TTC549 (cell line): ENCODE measurements around the gene CPNE4.

Experiments
- FAIRE-seq: peaks from 2 replicates; lab custom pipeline; 2012; peaks lifted over from hg19 to GRCh38; lab: Jason Lieb, UNC

The CPNE4 gene

GRCh38 chr3:131591394-131592014 is 443.3 kb downstream of the CPNE4 start:
- no peak for FAIRE-seq

GRCh38 chr3:131586277-131586676 is 448.5 kb downstream of the CPNE4 start:
- FAIRE-seq, result no peak

GRCh38 chr3:131582438-131582837 is 452.4 kb downstream of the CPNE4 start:
- FAIRE-seq, result no peak

- no peak for FAIRE-seq
Observed at GRCh38 chr3:131568460-131568859, 466.4 kb downstream of the CPNE4 start.

GRCh38 chr3:131564812-131565211 is 470.0 kb downstream of the CPNE4 start:
- FAIRE-seq, result no peak

- FAIRE-seq, result no peak
Observed at GRCh38 chr3:131561511-131561910, 473.3 kb downstream of the CPNE4 start.

GRCh38 chr3:131560795-131561194 is 474.0 kb downstream of the CPNE4 start:
- no peak for FAIRE-seq

- FAIRE-seq, result no peak
Observed at GRCh38 chr3:131555456-131555855, 479.4 kb downstream of the CPNE4 start.

GRCh38 chr3:131553495-131554247 is 481.1 kb downstream of the CPNE4 start:
- FAIRE-seq, result no peak

GRCh38 chr3:131551761-131552160 is 483.1 kb downstream of the CPNE4 start:
- FAIRE-seq, result no peak

GRCh38 chr3:131550562-131551465 is 484.0 kb downstream of the CPNE4 start:
- FAIRE-seq, result no peak

- FAIRE-seq, result no peak
Observed at GRCh38 chr3:131549340-131549739, 485.5 kb downstream of the CPNE4 start.

GRCh38 chr3:131547585-131547984 is 487.2 kb downstream of the CPNE4 start:
- FAIRE-seq, result no peak

GRCh38 chr3:131546441-131546840 is 488.4 kb downstream of the CPNE4 start:
- FAIRE-seq, result no peak

GRCh38 chr3:131544557-131544956 is 490.3 kb downstream of the CPNE4 start:
- FAIRE-seq, result no peak

- no peak for FAIRE-seq
Observed at GRCh38 chr3:131543714-131544113, 491.1 kb downstream of the CPNE4 start.

GRCh38 chr3:131541288-131541687 is 493.5 kb downstream of the CPNE4 start:
- no peak for FAIRE-seq

- no peak for FAIRE-seq
Observed at GRCh38 chr3:131540821-131541220, 494.0 kb downstream of the CPNE4 start.

GRCh38 chr3:131540143-131540542 is 494.7 kb downstream of the CPNE4 start:
- FAIRE-seq, result no peak

GRCh38 chr3:131538968-131539367 is 495.8 kb downstream of the CPNE4 start:
- no peak for FAIRE-seq

- FAIRE-seq, result no peak
Observed at GRCh38 chr3:131537531-131537930, 497.3 kb downstream of the CPNE4 start.

GRCh38 chr3:131535596-131535995 is 499.2 kb downstream of the CPNE4 start:
- no peak for FAIRE-seq

GRCh38 chr3:131535131-131535530 is 499.7 kb downstream of the CPNE4 start:
- FAIRE-seq, result no peak
